DND-41 (cell line): ENCODE data around the gene SLC16A3.

Source experiments
- CTCF ChIP-seq: IDR thresholded peaks from 2 replicates; pipeline ENCODE4 v1.5.1; 2012; ENCODE audit warnings: borderline replicate concordance, low read length, moderate library complexity, mild to moderate bottlenecking; ENCODE audit not compliant: poor library complexity, severe bottlenecking; ENCODE audit errors: extremely low read depth
- EZH2 ChIP-seq: IDR thresholded peaks from 3 replicates; pipeline ENCODE4 v1.6.1; 2012; ENCODE audit warnings: borderline replicate concordance, low read depth, mild to moderate bottlenecking, moderate library complexity, low read length, inconsistent platforms; ENCODE audit not compliant: severe bottlenecking

- TF ChIP-seq CTCF, result no peak
- no peak for TF ChIP-seq EZH2
These were observed 1.9 kb downstream of the SLC16A3 start for GRCh38 chr17:82230609-82231311.
